HCT116 (cell line): ENCODE data around the gene EFL1. TPM values are rescaled to one million over a fixed set of nuclear protein-coding genes. Genes with fewer than 3 reads are reported as not detected.

Experiments used
- ATAC-seq: fragments of 200-7000 bp; cut with Tn5 transposase; 2 replicates; pipeline ENCODE4 v1.9.1; 2020; ENCODE audit warnings: mild to moderate bottlenecking, moderate library complexity
- BruUV-seq: library from RNA; stranded (reverse); fragments of 400-500 nt; replicated peaks from 2 replicates; lab custom pipeline; 2021; lab: Mats Ljungman, UMichigan
- CTCF ChIA-PET: fragments of 300-600 bp; sonication (Branson Sonifier 250); formaldehyde crosslinking; loops from one replicate; lab custom pipeline; 2021; ENCODE audit warnings: antibody characterized with exemption; lab: Charles Lee
- POLR2A ChIA-PET: fragments of 300-600, 350-600 bp; sonication (Branson Sonifier 250); formaldehyde crosslinking; loops from one replicate; lab custom pipeline; 2021; ENCODE audit warnings: antibody characterized with exemption; lab: Charles Lee
- RAD21 ChIA-PET, 2 experiments: fragments of 300-600 bp; sonication (Branson Sonifier 250); formaldehyde crosslinking; loops; one replicate each; lab custom pipeline; 2023; ENCODE audit warnings: low total read pairs in 2 of 2; ENCODE audit not compliant: uncharacterized antibody in 2 of 2, unreplicated experiment in 2 of 2, low non-redundant PET in 1 of 2; lab: Charles Lee
- DNase-seq: peaks from one replicate; pipeline ENCODE4 v3.0.0-alpha.2; 2010; ENCODE audit warnings: low read depth, low spot score
- H2AFZ ChIP-seq: fragments of 200-600 bp; shearing (Covaris generic), sonication (generic); 2 replicates; pipeline ENCODE4 v1.6.1; 2017; ENCODE audit warnings: low read depth, mixed run types, mixed read lengths, antibody characterized with exemption, low read length; ENCODE audit not compliant: poor library complexity, severe bottlenecking
- H3K27ac ChIP-seq: 2 replicates; pipeline ENCODE4 v1.5.1; 2012; ENCODE audit warnings: low read depth, low read length
- H3K27me3 ChIP-seq: fragments of 200-600 bp; sonication (generic); 2 replicates; pipeline ENCODE4 v1.6.1; 2016; ENCODE audit warnings: mixed run types, low read length, mixed read lengths; ENCODE audit not compliant: insufficient read depth
- H3K36me3 ChIP-seq, 2 experiments: fragments of 200-500 bp in 1 of 2; fragments of 200-600 bp in 1 of 2; sonication (Bioruptor generic) in 1 of 2; sonication (generic) in 1 of 2; 2 replicates each; pipeline versions ENCODE4 v1.5.1 to v1.6.1; 2014 to 2016; ENCODE audit warnings: low read length in 2 of 2, inconsistent platforms in 1 of 2, mixed read lengths in 1 of 2, mixed run types in 1 of 2; ENCODE audit not compliant: insufficient read depth in 2 of 2, control insufficient read depth in 1 of 2
- H3K4me1 ChIP-seq, 2 experiments: fragments of 200-600 bp in 1 of 2; sonication (generic) in 1 of 2; 2 replicates each; pipeline versions ENCODE4 v1.5.1 to v1.6.1; 2012 to 2017; ENCODE audit warnings: low read length in 2 of 2, inconsistent platforms in 1 of 2, mild to moderate bottlenecking in 1 of 2, mixed read lengths in 1 of 2, mixed run types in 1 of 2, moderate library complexity in 1 of 2; ENCODE audit not compliant: insufficient read depth in 2 of 2, control insufficient read depth in 1 of 2
- H3K4me2 ChIP-seq: fragments of 200-600 bp; sonication (generic); 2 replicates; pipeline ENCODE4 v1.6.1; 2017; ENCODE audit warnings: mixed run types, low read length, mixed read lengths
- H3K4me3 ChIP-seq, 2 experiments: fragments of 200-600 bp in 1 of 2; sonication (generic) in 1 of 2; replicated peaks in 1 of 2; 2 replicates each; pipeline ENCODE4 v1.5.1; 2011 to 2016; ENCODE audit warnings: low read length in 2 of 2, control low read depth in 1 of 2, low read depth in 1 of 2, mild to moderate bottlenecking in 1 of 2, mixed read lengths in 1 of 2, mixed run types in 1 of 2
- H3K79me2 ChIP-seq: fragments of 200-600 bp; sonication (generic); 2 replicates; pipeline ENCODE4 v1.6.1; 2017; ENCODE audit warnings: mild to moderate bottlenecking, mixed run types, low read length, moderate library complexity, mixed read lengths; ENCODE audit not compliant: insufficient read depth
- H3K9ac ChIP-seq: fragments of 200-600 bp; sonication (generic); 2 replicates; pipeline ENCODE4 v1.6.1; 2016; ENCODE audit warnings: low read length, mixed read lengths
- H3K9me2 ChIP-seq: fragments of 200-600 bp; sonication (generic), shearing (Covaris generic); 2 replicates; pipeline ENCODE4 v1.6.1; 2017; ENCODE audit warnings: mixed run types, mild to moderate bottlenecking, moderate library complexity; ENCODE audit not compliant: insufficient read depth
- H3K9me3 ChIP-seq, 2 experiments: fragments of 200-500 bp in 1 of 2; fragments of 200-600 bp in 1 of 2; sonication (Bioruptor generic) in 1 of 2; sonication (generic) in 1 of 2; 2 replicates each; pipeline ENCODE4 v1.6.1; 2014 to 2017; ENCODE audit warnings: low read length in 2 of 2, mixed read lengths in 2 of 2, inconsistent platforms in 1 of 2, low read depth in 1 of 2, mild to moderate bottlenecking in 1 of 2, mixed run types in 1 of 2, moderate library complexity in 1 of 2; ENCODE audit not compliant: control insufficient read depth in 1 of 2, insufficient read depth in 1 of 2
- H4K20me1 ChIP-seq: fragments of 200-600 bp; sonication (generic), shearing (Covaris generic); 2 replicates; pipeline ENCODE4 v1.6.1; 2017; ENCODE audit warnings: mixed run types, mild to moderate bottlenecking, moderate library complexity; ENCODE audit not compliant: insufficient read depth
- CBX3 ChIP-seq: IDR thresholded peaks from 2 replicates; pipeline ENCODE4 v1.6.1; 2012; ENCODE audit warnings: low read depth
- EGR1 ChIP-seq: IDR thresholded peaks from 2 replicates; pipeline ENCODE4 v1.6.1; 2012; ENCODE audit warnings: low read depth
- ELF1 ChIP-seq: IDR thresholded peaks from 2 replicates; pipeline ENCODE4 v1.6.1; 2012; ENCODE audit warnings: low read depth, borderline replicate concordance
- EZH2phosphoT487 ChIP-seq: fragments of 200-600 bp; IDR thresholded peaks from 2 replicates; pipeline ENCODE4 v1.6.1; 2018; ENCODE audit warnings: antibody characterized with exemption, borderline replicate concordance
- JUND ChIP-seq: IDR thresholded peaks from 2 replicates; pipeline ENCODE4 v1.6.1; 2012
- POLR2AphosphoS5 ChIP-seq: IDR thresholded peaks from 2 replicates; pipeline ENCODE4 v1.6.1; 2011; ENCODE audit warnings: mild to moderate bottlenecking, low read depth, low read length, moderate library complexity
- RAD21 ChIP-seq: IDR thresholded peaks from 2 replicates; pipeline ENCODE4 v1.6.1; 2012; ENCODE audit warnings: low read depth, mild to moderate bottlenecking
- SIN3A ChIP-seq: IDR thresholded peaks from 2 replicates; pipeline ENCODE4 v1.6.1; 2012; ENCODE audit warnings: low read depth
- TCF7L2 ChIP-seq: IDR thresholded peaks from 2 replicates; pipeline ENCODE4 v1.7.0; 2011; ENCODE audit warnings: borderline replicate concordance, inconsistent platforms; ENCODE audit not compliant: insufficient read depth, insufficient read length; ENCODE audit errors: extremely low read depth
- YY1 ChIP-seq: IDR thresholded peaks from 2 replicates; pipeline ENCODE4 v1.6.1; 2011; ENCODE audit warnings: low read length, low read depth, moderate library complexity, mild to moderate bottlenecking; ENCODE audit not compliant: insufficient replicate concordance; ENCODE audit errors: extremely low read depth
- intact Hi-C: fragments of 100-400 bp; cut with micrococcal nuclease; formaldehyde crosslinking; loops from 2 replicates; pipeline ENCODE4 v1.10.0; 2022
- total RNA-seq: library from RNA; stranded (reverse); gene quantifications from one replicate; pipeline ENCODE4 v1.2.1, GENCODE V29; 2021; ENCODE audit not compliant: unreplicated experiment
- TF ChIP-seq, protein P1 (sequence below): IDR thresholded peaks from 2 replicates; pipeline ENCODE4 v1.6.1; 2012
- TF ChIP-seq, protein P2 (sequence below): IDR thresholded peaks from 2 replicates; pipeline ENCODE4 v1.6.1; 2012; ENCODE audit warnings: low read depth
- TF ChIP-seq, protein P3 (sequence below): IDR thresholded peaks from 2 replicates; pipeline ENCODE4 v1.6.1; 2011; ENCODE audit warnings: mild to moderate bottlenecking, low read length, moderate library complexity; ENCODE audit not compliant: insufficient replicate concordance; ENCODE audit errors: extremely low read depth

The EFL1 gene
- total RNA-seq, 1 experiment from 2014 or later = 12.7 TPM

DNA sequence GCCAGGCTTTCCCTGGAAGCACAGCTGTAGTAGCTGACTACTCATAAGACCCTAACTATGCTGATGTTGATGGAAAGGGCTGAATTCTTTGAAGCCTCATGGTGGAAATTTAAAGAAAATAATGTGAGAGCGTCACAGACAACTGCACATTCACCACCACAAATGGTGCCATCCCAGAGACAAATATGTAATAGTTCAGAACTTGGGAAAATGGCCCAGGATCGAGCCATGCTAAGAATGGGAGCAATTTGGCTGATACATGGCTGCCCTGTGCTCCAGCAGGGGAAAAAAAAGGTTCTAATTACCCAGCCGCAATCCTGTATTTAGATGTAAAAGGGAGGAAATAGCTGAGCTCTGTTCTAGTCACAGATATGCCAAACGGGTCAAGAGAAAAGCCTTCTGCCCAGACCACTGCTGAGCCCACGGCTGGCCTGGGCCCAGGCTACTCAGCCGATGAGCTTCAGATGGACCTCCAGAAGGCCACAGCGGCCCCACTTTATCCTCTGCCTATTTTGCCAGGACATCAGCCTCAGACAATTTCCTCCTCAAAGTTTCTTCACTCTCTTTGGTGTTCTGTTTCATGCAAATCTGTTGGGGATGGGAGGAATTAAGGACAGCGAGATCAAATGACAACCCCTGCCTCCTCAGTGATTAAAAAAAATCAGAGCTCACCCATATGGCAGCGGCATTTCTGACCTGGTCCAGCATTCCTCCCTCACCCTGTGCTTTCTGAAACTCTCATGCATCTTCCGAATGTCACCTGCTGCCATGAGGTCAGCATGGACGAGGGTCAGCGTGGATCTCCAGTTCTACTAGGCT lies 162.2 kb downstream of the EFL1 start:
- H3K9ac ChIP-seq = no peak overlapping the region
- DNase-seq = no peak
- H3K27me3 ChIP-seq = no peaks in the 10 kb centered on the region
- H3K4me1 ChIP-seq = no peaks in the 10 kb centered on the region
- H3K4me2 ChIP-seq = no peak overlapping the region
- ATAC-seq = no peak
- H3K27ac ChIP-seq = no peak overlapping the region
- no peaks in the 10 kb centered on the region for H3K79me2 ChIP-seq
- CTCF ChIA-PET = no interaction called here
- intact Hi-C loops = no loop called here
- no peaks in the 10 kb centered on the region for H3K9me2 ChIP-seq
- RAD21 ChIA-PET = no interaction called here
- no peaks in the 10 kb centered on the region for H4K20me1 ChIP-seq
- TF ChIP-seq JUND (no peak), SIN3A (no peak), ELF1 (no peak), RAD21 (no peak), YY1 (no peak), POLR2AphosphoS5 (no peak), EZH2phosphoT487 (no peak), CBX3 (no peak), EGR1 (no peak), TCF7L2 (no peak)
- TF ChIP-seq, protein P1, sequence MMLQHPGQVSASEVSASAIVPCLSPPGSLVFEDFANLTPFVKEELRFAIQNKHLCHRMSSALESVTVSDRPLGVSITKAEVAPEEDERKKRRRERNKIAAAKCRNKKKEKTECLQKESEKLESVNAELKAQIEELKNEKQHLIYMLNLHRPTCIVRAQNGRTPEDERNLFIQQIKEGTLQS = no peak
- TF ChIP-seq, protein P2, sequence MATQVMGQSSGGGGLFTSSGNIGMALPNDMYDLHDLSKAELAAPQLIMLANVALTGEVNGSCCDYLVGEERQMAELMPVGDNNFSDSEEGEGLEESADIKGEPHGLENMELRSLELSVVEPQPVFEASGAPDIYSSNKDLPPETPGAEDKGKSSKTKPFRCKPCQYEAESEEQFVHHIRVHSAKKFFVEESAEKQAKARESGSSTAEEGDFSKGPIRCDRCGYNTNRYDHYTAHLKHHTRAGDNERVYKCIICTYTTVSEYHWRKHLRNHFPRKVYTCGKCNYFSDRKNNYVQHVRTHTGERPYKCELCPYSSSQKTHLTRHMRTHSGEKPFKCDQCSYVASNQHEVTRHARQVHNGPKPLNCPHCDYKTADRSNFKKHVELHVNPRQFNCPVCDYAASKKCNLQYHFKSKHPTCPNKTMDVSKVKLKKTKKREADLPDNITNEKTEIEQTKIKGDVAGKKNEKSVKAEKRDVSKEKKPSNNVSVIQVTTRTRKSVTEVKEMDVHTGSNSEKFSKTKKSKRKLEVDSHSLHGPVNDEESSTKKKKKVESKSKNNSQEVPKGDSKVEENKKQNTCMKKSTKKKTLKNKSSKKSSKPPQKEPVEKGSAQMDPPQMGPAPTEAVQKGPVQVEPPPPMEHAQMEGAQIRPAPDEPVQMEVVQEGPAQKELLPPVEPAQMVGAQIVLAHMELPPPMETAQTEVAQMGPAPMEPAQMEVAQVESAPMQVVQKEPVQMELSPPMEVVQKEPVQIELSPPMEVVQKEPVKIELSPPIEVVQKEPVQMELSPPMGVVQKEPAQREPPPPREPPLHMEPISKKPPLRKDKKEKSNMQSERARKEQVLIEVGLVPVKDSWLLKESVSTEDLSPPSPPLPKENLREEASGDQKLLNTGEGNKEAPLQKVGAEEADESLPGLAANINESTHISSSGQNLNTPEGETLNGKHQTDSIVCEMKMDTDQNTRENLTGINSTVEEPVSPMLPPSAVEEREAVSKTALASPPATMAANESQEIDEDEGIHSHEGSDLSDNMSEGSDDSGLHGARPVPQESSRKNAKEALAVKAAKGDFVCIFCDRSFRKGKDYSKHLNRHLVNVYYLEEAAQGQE = no peak
- TF ChIP-seq, protein P3, sequence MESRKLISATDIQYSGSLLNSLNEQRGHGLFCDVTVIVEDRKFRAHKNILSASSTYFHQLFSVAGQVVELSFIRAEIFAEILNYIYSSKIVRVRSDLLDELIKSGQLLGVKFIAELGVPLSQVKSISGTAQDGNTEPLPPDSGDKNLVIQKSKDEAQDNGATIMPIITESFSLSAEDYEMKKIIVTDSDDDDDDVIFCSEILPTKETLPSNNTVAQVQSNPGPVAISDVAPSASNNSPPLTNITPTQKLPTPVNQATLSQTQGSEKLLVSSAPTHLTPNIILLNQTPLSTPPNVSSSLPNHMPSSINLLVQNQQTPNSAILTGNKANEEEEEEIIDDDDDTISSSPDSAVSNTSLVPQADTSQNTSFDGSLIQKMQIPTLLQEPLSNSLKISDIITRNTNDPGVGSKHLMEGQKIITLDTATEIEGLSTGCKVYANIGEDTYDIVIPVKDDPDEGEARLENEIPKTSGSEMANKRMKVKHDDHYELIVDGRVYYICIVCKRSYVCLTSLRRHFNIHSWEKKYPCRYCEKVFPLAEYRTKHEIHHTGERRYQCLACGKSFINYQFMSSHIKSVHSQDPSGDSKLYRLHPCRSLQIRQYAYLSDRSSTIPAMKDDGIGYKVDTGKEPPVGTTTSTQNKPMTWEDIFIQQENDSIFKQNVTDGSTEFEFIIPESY = no peak
- H3K4me3 ChIP-seq = no peak overlapping the region
- no TSS peak for BruUV-seq
- H3K36me3 ChIP-seq = no peaks in the 10 kb centered on the region
- no peaks in the 10 kb centered on the region for H3K9me3 ChIP-seq
- POLR2A ChIA-PET = no interaction called here
- no peak overlapping the region for H2AFZ ChIP-seq
